Measurements from ENCODE around the gene SLC12A4. TPM values are rescaled to one million over a fixed set of nuclear protein-coding genes. Genes with fewer than 3 reads are reported as not detected.

SLC12A4 gene
- total RNA-seq, 4 donors from 2014 or later: 25.6 to 137 (median 62.3) TPM

- peak overlapping the region; percentile 24 to 60 for H3K27ac ChIP-seq
- intact Hi-C loops (cut with DNase I; ENCODE audit: low total_unique reads): loop anchor here (5.0 to 10.0 kb wide), 2 partner anchors 45 to 113 kb away; partner anchors contain the start of gene NRN1L
- H3K9me3 ChIP-seq: no peaks in the 10 kb centered on the region
- no peaks in the 10 kb centered on the region for H3K27me3 ChIP-seq
- no peak overlapping the region for H3K4me3 ChIP-seq
- H3K4me1 ChIP-seq: peaks cover 0 to 3% of the 10 kb centered on the region in 2 donors
- no peak for TF ChIP-seq POLR2A (IDR thresholded peaks at IDR 0.05)
- no peak for TF ChIP-seq CTCF (IDR thresholded peaks at IDR 0.05)
- no peak for DNase-seq
- no peaks in the 10 kb centered on the region for H3K36me3 ChIP-seq
These were observed 41.1 kb downstream of the SLC12A4 start for GRCh38 chr16:67927131-67927941.

GRCh38 chr16:67926181-67926750 is 42.2 kb downstream of the SLC12A4 start:
- no peak overlapping the region for H3K4me3 ChIP-seq
- no peaks in the 10 kb centered on the region for H3K27me3 ChIP-seq
- H3K9me3 ChIP-seq: no peaks in the 10 kb centered on the region
- TF ChIP-seq POLR2A (IDR thresholded peaks at IDR 0.05) (no peak), CTCF (IDR thresholded peaks at IDR 0.05) (no peak)
- peak overlapping the region; percentile 24 to 60 for H3K27ac ChIP-seq
- H3K4me1 ChIP-seq: peaks cover 0 to 3% of the 10 kb centered on the region in 2 donors
- DNase-seq: no peak
- intact Hi-C loops (cut with DNase I; ENCODE audit: low total_unique reads): loop anchor here (5.0 to 10.0 kb wide), 2 partner anchors 44 to 111 kb away; partner anchors contain the start of gene NRN1L
- H3K36me3 ChIP-seq: no peaks in the 10 kb centered on the region

GRCh38 chr16:67924140-67924906 is 44.1 kb downstream of the SLC12A4 start:
- Histone ChIP-seq H3K4me3 (no peak overlapping the region), H3K9me3 (no peaks in the 10 kb centered on the region), H3K27me3 (no peaks in the 10 kb centered on the region), H3K4me1 (peaks cover 0 to 3% of the 10 kb centered on the region in 2 donors), H3K27ac (no peak overlapping the region), H3K36me3 (no peaks in the 10 kb centered on the region)
- intact Hi-C loops (cut with DNase I; ENCODE audit: low total_unique reads): loop anchor here (10.0 kb wide), 1 partner anchor 110 kb away; no protein-coding TSS in a partner anchor
- no peak for DNase-seq
- no peak for TF ChIP-seq CTCF (IDR thresholded peaks at IDR 0.05)
- TF ChIP-seq POLR2A (IDR thresholded peaks at IDR 0.05): no peak

- H3K9me3 ChIP-seq: no peaks in the 10 kb centered on the region
- TF ChIP-seq POLR2A (IDR thresholded peaks at IDR 0.05) (no peak), CTCF (IDR thresholded peaks at IDR 0.05) (no peak)
- H3K4me1 ChIP-seq: peaks cover 0 to 3% of the 10 kb centered on the region in 2 donors
- no peak overlapping the region for H3K4me3 ChIP-seq
- H3K27ac ChIP-seq: no peak overlapping the region
- no peak for DNase-seq
- intact Hi-C loops (cut with DNase I; ENCODE audit: low total_unique reads): loop anchor here (10.0 kb wide), 1 partner anchor 109 kb away; no protein-coding TSS in a partner anchor
- no peaks in the 10 kb centered on the region for H3K36me3 ChIP-seq
- H3K27me3 ChIP-seq: no peaks in the 10 kb centered on the region
These were observed 44.9 kb downstream of the SLC12A4 start for GRCh38 chr16:67923414-67924116.

Data from uterus (tissue), 4 donors.